GM23248 (cell line): ENCODE results near the gene CCDC24.

Experiments
- EZH2 ChIP-seq: fragments of 200-600 bp; sonication (generic); IDR thresholded peaks from 2 replicates; pipeline ENCODE4 v1.6.1; 2018; ENCODE audit warnings: antibody characterized with exemption, mild to moderate bottlenecking; ENCODE audit not compliant: insufficient read depth, poor library complexity, severe bottlenecking
- EZH2phosphoT487 ChIP-seq: fragments of 200-600 bp; sonication (generic); IDR thresholded peaks from 2 replicates; pipeline ENCODE4 v1.6.1; 2018; ENCODE audit warnings: antibody characterized with exemption, moderate library complexity, mild to moderate bottlenecking, low read depth; ENCODE audit not compliant: insufficient read depth

DNA sequence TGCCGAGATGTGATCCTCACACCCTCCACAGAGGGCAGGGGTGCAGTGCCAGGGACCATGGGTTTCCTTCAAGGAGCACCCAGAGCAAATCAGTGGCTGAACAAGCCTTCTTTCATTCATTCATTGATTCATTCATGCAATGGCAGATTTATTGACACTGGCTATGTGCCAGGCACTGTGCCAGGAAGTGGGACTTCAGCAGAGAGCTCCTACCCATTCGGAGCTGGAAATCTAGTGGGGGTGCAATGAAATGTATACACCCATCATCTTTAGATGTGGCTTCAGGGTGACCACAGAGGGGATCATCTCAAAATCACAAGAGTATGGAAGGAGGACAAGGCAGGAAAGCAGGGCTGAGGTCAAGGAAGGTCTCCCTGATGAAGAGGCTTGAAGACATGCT lies 21.0 kb downstream of the CCDC24 start:
- TF ChIP-seq EZH2phosphoT487 (no peak), EZH2 (no peak)
